Small intestine (tissue), 7 donors: ENCODE measurements around the gene EXOC4. TPM values are rescaled to one million over a fixed set of nuclear protein-coding genes. Genes with fewer than 3 reads are reported as not detected.
A peak's percentile ranks its signal among the peaks of the same experiment; 100 is the strongest.

Experiments used
- DNase-seq, 2 donors: peaks; one replicate each; pipeline versions ENCODE4 v3.0.0 to v3.0.0-alpha.2; 2013
- FAIRE-seq: peaks from 2 replicates; lab custom pipeline; 2012; peaks lifted over from hg19 to GRCh38; lab: Jason Lieb, UNC
- H3K27ac ChIP-seq, 3 donors: one replicate each; pipeline ENCODE4 v1.5.1; 2013; ENCODE audit warnings: low read length in 2 of 3, mild to moderate bottlenecking in 2 of 3, control low read depth in 1 of 3, inconsistent platforms in 1 of 3, low read depth in 1 of 3, moderate library complexity in 1 of 3
- H3K27me3 ChIP-seq, 3 donors: one replicate each; pipeline ENCODE4 v1.6.1; 2013; ENCODE audit warnings: low read length in 3 of 3, inconsistent platforms in 1 of 3; ENCODE audit not compliant: control insufficient read depth in 3 of 3, insufficient read depth in 3 of 3
- H3K36me3 ChIP-seq, 3 donors: one replicate each; pipeline ENCODE4 v1.6.1; 2013; ENCODE audit warnings: low read length in 3 of 3, inconsistent platforms in 1 of 3, low read depth in 1 of 3, mild to moderate bottlenecking in 1 of 3, moderate library complexity in 1 of 3; ENCODE audit not compliant: control insufficient read depth in 3 of 3, insufficient read depth in 2 of 3
- H3K4me1 ChIP-seq, 3 donors: one replicate each; pipeline ENCODE4 v1.6.1; 2013; ENCODE audit warnings: low read length in 2 of 3, inconsistent platforms in 1 of 3, low read depth in 1 of 3, mild to moderate bottlenecking in 1 of 3, moderate library complexity in 1 of 3; ENCODE audit not compliant: control insufficient read depth in 3 of 3, insufficient read depth in 2 of 3
- H3K4me3 ChIP-seq, 3 donors: one replicate each; pipeline ENCODE4 v1.5.1; 2013; ENCODE audit warnings: low read length in 3 of 3, control low read depth in 1 of 3, inconsistent platforms in 1 of 3, low read depth in 1 of 3, mild to moderate bottlenecking in 1 of 3, moderate library complexity in 1 of 3
- H3K9me3 ChIP-seq, 2 donors: one replicate each; pipeline ENCODE4 v1.6.1; 2013; ENCODE audit warnings: low read depth in 1 of 2, low read length in 1 of 2; ENCODE audit not compliant: control insufficient read depth in 2 of 2, insufficient read depth in 1 of 2
- WGBS, 3 donors: extraction: QIAGEN DNeasy Blood & Tissue Kit; methylation state at CpG; one replicate each; pipeline ENCODE4 v1.1.7; 2013; 5-methylcytosine and 5-hydroxymethylcytosine counted together
- polyA plus RNA-seq, 4 donors: library from polyadenylated mRNA; stranded (reverse) in 3 of 4; unstranded in 1 of 4; fragments of 200-250 nt in 3 of 4; fragments of 120-200 nt in 1 of 4; gene quantifications; one replicate each; pipeline versions ENCODE4 v1.2.1 to v1.2.3, GENCODE V29; 2013
- donor health status: healthy with polysubstance abuse.
- donor health status: control.
- donor health status: control.
- donor health status: Bipolar disorder and iron deficiency.
- donor health status: healthy.

EXOC4 gene
- polyA plus RNA-seq, 4 donors = 10.5 to 46.8 (median 18.8) TPM

- no peak overlapping the region for H3K4me3 ChIP-seq
- 97 to 99% (median 97%) methylated on average over 1 of the region's 1 CpG for WGBS, 3 donors
- no peak overlapping the region for H3K27ac ChIP-seq
- H3K4me1 ChIP-seq = no peaks in the 10 kb centered on the region
- H3K36me3 ChIP-seq = peaks cover 0 to 4% (median 0%) of the 10 kb centered on the region in 3 donors
- no peak for FAIRE-seq
- DNase-seq = no peak
- H3K27me3 ChIP-seq = no peaks in the 10 kb centered on the region
- H3K9me3 ChIP-seq = no peaks in the 10 kb centered on the region
Measured at GRCh38 chr7:133381965-133382364, 129.1 kb downstream of the EXOC4 start.

- H3K36me3 ChIP-seq = peaks cover 0 to 2% (median 0%) of the 10 kb centered on the region in 3 donors
- no peak for FAIRE-seq
Measured at GRCh38 chr7:133382775-133383559, 130.1 kb downstream of the EXOC4 start.

GRCh38 chr7:133386205-133386604 is 133.3 kb downstream of the EXOC4 start:
- H3K4me1 ChIP-seq = no peaks in the 10 kb centered on the region
- H3K27me3 ChIP-seq = no peaks in the 10 kb centered on the region
- H3K36me3 ChIP-seq = no peaks in the 10 kb centered on the region
- no peaks in the 10 kb centered on the region for H3K9me3 ChIP-seq
- FAIRE-seq (no peak), DNase-seq (no peak)
- no peak overlapping the region for H3K4me3 ChIP-seq
- no peak overlapping the region for H3K27ac ChIP-seq
- WGBS, 3 donors = 94 to 100% (median 97%) methylated on average over 2 of the region's 2 CpGs

More at GRCh38 chr7:133382775-133383559, 130.1 kb downstream of the EXOC4 start:
- Histone ChIP-seq H3K27ac (no peak overlapping the region), H3K4me1 (no peaks in the 10 kb centered on the region), H3K9me3 (no peaks in the 10 kb centered on the region), H3K27me3 (no peaks in the 10 kb centered on the region), H3K4me3 (no peak overlapping the region)
- no peak for DNase-seq
- WGBS, 3 donors = 82 to 89% (median 85%) methylated on average over 6 of the region's 6 CpGs

- 94 to 98% (median 96%) methylated on average over 4 of the region's 4 CpGs for WGBS, 3 donors
- no peak for FAIRE-seq
Measured at GRCh38 chr7:133389727-133390126, 136.8 kb downstream of the EXOC4 start.

GRCh38 chr7:133391206-133391605 is 138.3 kb downstream of the EXOC4 start:
- no peak for FAIRE-seq
- H3K4me1 ChIP-seq = no peaks in the 10 kb centered on the region
- no peaks in the 10 kb centered on the region for H3K36me3 ChIP-seq
- no peaks in the 10 kb centered on the region for H3K9me3 ChIP-seq
- H3K4me3 ChIP-seq = no peak overlapping the region
- DNase-seq = no peak
- WGBS, 3 donors = 93 to 96% (median 96%) methylated on average over 11 of the region's 11 CpGs
- no peak overlapping the region for H3K27ac ChIP-seq
- H3K27me3 ChIP-seq = no peaks in the 10 kb centered on the region

More at GRCh38 chr7:133389727-133390126, 136.8 kb downstream of the EXOC4 start:
- Histone ChIP-seq H3K36me3 (no peaks in the 10 kb centered on the region), H3K4me3 (no peak overlapping the region), H3K27me3 (no peaks in the 10 kb centered on the region), H3K4me1 (no peaks in the 10 kb centered on the region), H3K27ac (no peak overlapping the region), H3K9me3 (no peaks in the 10 kb centered on the region)
- no peak for DNase-seq

- DNase-seq (no peak), FAIRE-seq (peak; percentile 15)
- H3K4me1 ChIP-seq = no peaks in the 10 kb centered on the region
- no peak overlapping the region for H3K4me3 ChIP-seq
- no peaks in the 10 kb centered on the region for H3K36me3 ChIP-seq
- H3K9me3 ChIP-seq = no peaks in the 10 kb centered on the region
- H3K27me3 ChIP-seq = no peaks in the 10 kb centered on the region
- H3K27ac ChIP-seq = no peak overlapping the region
- 70 to 86% (median 78%) methylated on average over 1 of the region's 1 CpG for WGBS, 3 donors
Measured at GRCh38 chr7:133394369-133394768, 141.5 kb downstream of the EXOC4 start.

- H3K4me3 ChIP-seq = no peak overlapping the region
- DNase-seq (no peak), FAIRE-seq (no peak)
- no peaks in the 10 kb centered on the region for H3K4me1 ChIP-seq
- H3K9me3 ChIP-seq = no peaks in the 10 kb centered on the region
- 68 to 91% (median 77%) methylated on average over 1 of the region's 1 CpG for WGBS, 3 donors
- H3K27me3 ChIP-seq = no peaks in the 10 kb centered on the region
- no peaks in the 10 kb centered on the region for H3K36me3 ChIP-seq
- H3K27ac ChIP-seq = no peak overlapping the region
Measured at GRCh38 chr7:133395551-133395950, 142.7 kb downstream of the EXOC4 start.

GRCh38 chr7:133398506-133398905 is 145.6 kb downstream of the EXOC4 start:
- Histone ChIP-seq H3K4me3 (no peak overlapping the region), H3K36me3 (no peaks in the 10 kb centered on the region), H3K9me3 (no peaks in the 10 kb centered on the region), H3K27me3 (no peaks in the 10 kb centered on the region), H3K27ac (no peak overlapping the region), H3K4me1 (no peaks in the 10 kb centered on the region)
- FAIRE-seq (no peak), DNase-seq (no peak)
- WGBS, 3 donors = 92 to 98% (median 95%) methylated on average over 3 of the region's 3 CpGs
